CD14-positive monocyte (primary cell): Measurements from ENCODE around the gene CCDC188. TPM values are rescaled to one million over a fixed set of nuclear protein-coding genes. Genes with fewer than 3 reads are reported as not detected.

Experiments
- DNase-seq, 3 donors: peaks; one replicate each; pipeline ENCODE4 v3.0.0-alpha.2; 2011 to 2022
- H2AFZ ChIP-seq: 2 replicates; pipeline ENCODE4 v1.6.0; 2012; ENCODE audit warnings: mild to moderate bottlenecking, low read depth, low read length, inconsistent platforms; ENCODE audit not compliant: insufficient read depth, poor library complexity, severe bottlenecking
- H3K27ac ChIP-seq, 2 donors: 1 replicate in 1 of 2; 2 replicates in 1 of 2; pipeline ENCODE4 v1.5.1; 2012 to 2013; ENCODE audit warnings: low read length in 2 of 2, control low read depth in 1 of 2, inconsistent platforms in 1 of 2, low read depth in 1 of 2, mild to moderate bottlenecking in 1 of 2
- H3K27me3 ChIP-seq, 2 donors: one replicate each; pipeline versions ENCODE4 v1.6.0 to v1.6.1; 2011 to 2013; ENCODE audit warnings: low read length in 2 of 2; ENCODE audit not compliant: control insufficient read depth in 2 of 2, insufficient read depth in 2 of 2
- H3K36me3 ChIP-seq, 2 donors: replicated peaks in 1 of 2; 1 replicate in 1 of 2; 2 replicates in 1 of 2; pipeline versions ENCODE4 v1.5.1 to v1.6.1; 2012 to 2013; ENCODE audit warnings: low read length in 2 of 2, control low read depth in 1 of 2, inconsistent platforms in 1 of 2, mild to moderate bottlenecking in 1 of 2; ENCODE audit not compliant: insufficient read depth in 2 of 2, control insufficient read depth in 1 of 2
- H3K4me1 ChIP-seq, 2 donors: 1 replicate in 1 of 2; 2 replicates in 1 of 2; pipeline versions ENCODE4 v1.5.1 to v1.6.1; 2012 to 2013; ENCODE audit warnings: low read length in 2 of 2, control low read depth in 1 of 2, inconsistent platforms in 1 of 2, mild to moderate bottlenecking in 1 of 2, moderate library complexity in 1 of 2; ENCODE audit not compliant: insufficient read depth in 2 of 2, control insufficient read depth in 1 of 2
- H3K4me2 ChIP-seq: replicated peaks from 2 replicates; pipeline ENCODE3; 2012; ENCODE audit warnings: low read length, moderate library complexity, mild to moderate bottlenecking; ENCODE audit not compliant: poor library complexity, severe bottlenecking; ENCODE audit errors: extremely low read depth
- H3K4me3 ChIP-seq, 3 experiments: fragments of 200-600 bp in 1 of 3; sonication (generic) in 1 of 3; replicated peaks in 1 of 3; 1 replicate in 2 of 3; 2 replicates in 1 of 3; pipeline ENCODE4 v1.5.1; 2011 to 2013; ENCODE audit warnings: low read length in 3 of 3, mild to moderate bottlenecking in 3 of 3, control low read depth in 2 of 3, low read depth in 2 of 3, inconsistent platforms in 1 of 3, moderate library complexity in 1 of 3
- H3K79me2 ChIP-seq: 2 replicates; pipeline ENCODE4 v1.6.0; 2012; ENCODE audit warnings: mild to moderate bottlenecking, control low read depth, inconsistent platforms, low read length, moderate library complexity; ENCODE audit not compliant: insufficient read depth
- H3K9ac ChIP-seq: 2 replicates; pipeline ENCODE4 v1.6.0; 2017; ENCODE audit warnings: low read length, mild to moderate bottlenecking; ENCODE audit not compliant: insufficient read depth, poor library complexity, severe bottlenecking
- H3K9me3 ChIP-seq, 2 donors: replicated peaks in 1 of 2; 1 replicate in 1 of 2; 2 replicates in 1 of 2; pipeline versions ENCODE4 v1.5.1 to v1.6.1; 2012 to 2013; ENCODE audit warnings: low read length in 2 of 2, control low read depth in 1 of 2; ENCODE audit not compliant: control insufficient read depth in 1 of 2, insufficient read depth in 1 of 2
- H4K20me1 ChIP-seq: 2 replicates; pipeline ENCODE4 v1.6.0; 2012; ENCODE audit warnings: mild to moderate bottlenecking, low read length, control low read depth, moderate library complexity; ENCODE audit not compliant: insufficient read depth
- H3K27ac Mint-ChIP-seq, 7 donors: one replicate each; pipeline ENCODE4 v1.8.0; 2020; ENCODE audit warnings: mild to moderate bottlenecking in 7 of 7, mixed read lengths in 7 of 7, moderate library complexity in 6 of 7, inconsistent platforms in 2 of 7
- H3K27me3 Mint-ChIP-seq, 3 donors: one replicate each; pipeline ENCODE4 v1.8.0; 2021 to 2022; ENCODE audit warnings: low read depth in 3 of 3, mild to moderate bottlenecking in 3 of 3, mixed read lengths in 3 of 3, moderate library complexity in 3 of 3, inconsistent platforms in 1 of 3
- H3K36me3 Mint-ChIP-seq, 2 donors: one replicate each; pipeline ENCODE4 v1.8.0; 2020; ENCODE audit warnings: mixed read lengths in 2 of 2, inconsistent platforms in 1 of 2, mild to moderate bottlenecking in 1 of 2
- H3K4me1 Mint-ChIP-seq: one replicate; pipeline ENCODE4 v1.8.0; 2020; ENCODE audit warnings: mild to moderate bottlenecking, mixed read lengths
- H3K4me3 Mint-ChIP-seq, 2 donors: one replicate each; pipeline ENCODE4 v1.8.0; 2020; ENCODE audit warnings: mild to moderate bottlenecking in 2 of 2, mixed read lengths in 2 of 2, moderate library complexity in 1 of 2
- H3K9me3 Mint-ChIP-seq, 7 donors: one replicate each; pipeline ENCODE4 v1.8.0; 2020 to 2022; ENCODE audit warnings: mixed read lengths in 7 of 7, mild to moderate bottlenecking in 6 of 7, moderate library complexity in 6 of 7, inconsistent platforms in 2 of 7
- WGBS: methylation state at CpG from one replicate; pipeline ENCODE4 v1.1.5; 2013; ENCODE audit warnings: missing lambda C conversion rate; ENCODE audit not compliant: insufficient coverage; 5-methylcytosine and 5-hydroxymethylcytosine counted together
- intact Hi-C, 2 donors: fragments of 100-400 bp; cut with micrococcal nuclease; formaldehyde crosslinking; loops; one replicate each; pipeline versions ENCODE4 v1.15.0 to v1.15.1; 2023
- polyA plus RNA-seq, 3 donors: library from polyadenylated mRNA; depleted of rRNA in 1 of 3; unstranded in 2 of 3; stranded (reverse) in 1 of 3; fragments of 300-500 nt in 2 of 3; fragments of >200 nt in 1 of 3; fragmentation: Illumina TruSeq in 2 of 3; gene quantifications; 1 replicate in 2 of 3; 2 replicates in 1 of 3; pipeline ENCODE4 v1.2.3, GENCODE V29; 2012 to 2021
- TF ChIP-seq, protein P1 (sequence below): fragments of 200-600 bp; IDR thresholded peaks from one replicate; pipeline ENCODE4 v1.8.0; 2022; ENCODE audit warnings: antibody characterized with exemption, mild to moderate bottlenecking

Gene CCDC188
- polyA plus RNA-seq, 3 donors, result 0.15 TPM; not detected in 2

DNA sequence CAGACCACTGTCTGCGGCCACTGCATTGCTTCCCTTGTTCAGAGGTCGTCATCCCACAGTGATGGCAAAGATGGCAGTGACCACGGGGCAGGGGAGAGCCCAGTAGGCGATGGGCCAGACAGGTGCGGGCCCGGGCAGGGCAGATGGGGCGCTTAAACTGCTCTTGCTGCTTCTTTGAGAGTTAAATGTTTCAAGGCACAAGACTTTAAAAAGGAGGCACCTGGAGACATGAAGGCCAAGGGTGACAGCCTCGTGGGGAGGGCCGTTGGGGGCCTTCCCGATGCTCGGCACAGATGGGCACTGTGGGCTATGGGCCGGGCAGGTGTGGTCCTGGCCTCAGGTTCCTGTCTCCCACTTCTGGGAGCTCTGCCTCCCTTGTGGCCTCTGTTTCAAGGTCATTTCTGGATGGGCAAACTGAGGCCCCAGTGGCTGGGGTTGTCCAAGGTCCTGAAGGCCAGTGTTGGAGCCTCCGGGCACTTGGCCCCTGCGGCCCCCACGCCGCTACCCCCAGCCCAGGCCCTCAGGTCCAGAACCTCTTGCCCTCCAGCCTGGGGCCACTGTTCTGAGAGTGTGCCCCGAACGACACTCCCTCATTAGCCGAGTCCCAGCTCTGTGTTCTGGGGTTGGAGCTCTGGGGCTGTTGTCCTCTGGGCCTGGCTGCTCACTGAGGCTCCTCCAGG, 16.9 kb upstream of the CCDC188 start:
- no peak overlapping the region for H2AFZ ChIP-seq
- H3K4me1 ChIP-seq, result no peaks in the 10 kb centered on the region
- TF ChIP-seq, protein P1, sequence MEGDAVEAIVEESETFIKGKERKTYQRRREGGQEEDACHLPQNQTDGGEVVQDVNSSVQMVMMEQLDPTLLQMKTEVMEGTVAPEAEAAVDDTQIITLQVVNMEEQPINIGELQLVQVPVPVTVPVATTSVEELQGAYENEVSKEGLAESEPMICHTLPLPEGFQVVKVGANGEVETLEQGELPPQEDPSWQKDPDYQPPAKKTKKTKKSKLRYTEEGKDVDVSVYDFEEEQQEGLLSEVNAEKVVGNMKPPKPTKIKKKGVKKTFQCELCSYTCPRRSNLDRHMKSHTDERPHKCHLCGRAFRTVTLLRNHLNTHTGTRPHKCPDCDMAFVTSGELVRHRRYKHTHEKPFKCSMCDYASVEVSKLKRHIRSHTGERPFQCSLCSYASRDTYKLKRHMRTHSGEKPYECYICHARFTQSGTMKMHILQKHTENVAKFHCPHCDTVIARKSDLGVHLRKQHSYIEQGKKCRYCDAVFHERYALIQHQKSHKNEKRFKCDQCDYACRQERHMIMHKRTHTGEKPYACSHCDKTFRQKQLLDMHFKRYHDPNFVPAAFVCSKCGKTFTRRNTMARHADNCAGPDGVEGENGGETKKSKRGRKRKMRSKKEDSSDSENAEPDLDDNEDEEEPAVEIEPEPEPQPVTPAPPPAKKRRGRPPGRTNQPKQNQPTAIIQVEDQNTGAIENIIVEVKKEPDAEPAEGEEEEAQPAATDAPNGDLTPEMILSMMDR, result no peak
- DNase-seq, result no peak
- no peak overlapping the region for H3K4me3 Mint-ChIP-seq
- H3K9me3 ChIP-seq, result no peaks in the 10 kb centered on the region
- H3K36me3 Mint-ChIP-seq, result no peaks in the 10 kb centered on the region
- H3K4me1 Mint-ChIP-seq, result no peaks in the 10 kb centered on the region
- H3K27me3 Mint-ChIP-seq, result peaks cover 1 to 3% (median 2%) of the 10 kb centered on the region in 3 donors
- intact Hi-C loops, result no loop called here
- peaks cover 0 to 5% (median 0%) of the 10 kb centered on the region in 7 donors for H3K9me3 Mint-ChIP-seq
- no peaks in the 10 kb centered on the region for H3K36me3 ChIP-seq
- no peak overlapping the region for H3K4me3 ChIP-seq
- no peaks in the 10 kb centered on the region for H3K27me3 ChIP-seq
- no peak overlapping the region for H3K27ac Mint-ChIP-seq
- H4K20me1 ChIP-seq, result no peaks in the 10 kb centered on the region
- no peak overlapping the region for H3K9ac ChIP-seq
- WGBS, result 87% methylated on average over 13 of the region's 19 CpGs
- no peak overlapping the region for H3K4me2 ChIP-seq
- no peak overlapping the region for H3K27ac ChIP-seq
- no peaks in the 10 kb centered on the region for H3K79me2 ChIP-seq

DNA sequence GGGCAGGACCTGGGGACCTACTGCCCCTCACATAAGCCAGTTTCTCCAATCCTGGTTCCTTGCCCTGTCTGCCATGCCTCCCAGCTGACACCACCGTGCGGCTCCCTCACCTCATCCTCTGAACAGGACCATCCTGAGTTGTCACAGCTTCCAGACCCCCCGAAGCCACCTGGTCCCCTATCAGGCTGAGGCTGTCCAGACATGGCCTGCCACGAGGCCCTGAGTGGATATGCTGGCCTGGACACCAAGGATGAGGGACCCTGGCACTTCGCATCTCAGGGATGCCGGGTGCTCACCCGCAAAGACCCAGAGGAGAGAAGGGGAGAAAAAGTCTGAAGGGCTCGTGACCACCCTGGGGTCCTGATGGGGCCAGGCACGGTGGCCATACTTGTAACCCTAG, 15.8 kb upstream of the CCDC188 start:
- Mint-ChIP-seq H3K4me1 (no peaks in the 10 kb centered on the region), H3K27ac (no peak overlapping the region), H3K36me3 (no peaks in the 10 kb centered on the region), H3K27me3 (peaks cover 1 to 3% (median 2%) of the 10 kb centered on the region in 3 donors), H3K4me3 (no peak overlapping the region), H3K9me3 (peaks cover 0 to 5% (median 2%) of the 10 kb centered on the region in 7 donors)
- Histone ChIP-seq H3K9ac (no peak overlapping the region), H3K36me3 (no peaks in the 10 kb centered on the region), H3K79me2 (no peaks in the 10 kb centered on the region), H3K4me1 (no peaks in the 10 kb centered on the region), H3K27ac (no peak overlapping the region), H3K4me3 (no peak overlapping the region), H3K4me2 (no peak overlapping the region), H2AFZ (no peak overlapping the region), H3K9me3 (no peaks in the 10 kb centered on the region), H4K20me1 (no peaks in the 10 kb centered on the region), H3K27me3 (no peaks in the 10 kb centered on the region)
- 96% methylated on average over 9 of the region's 9 CpGs for WGBS
- TF ChIP-seq, protein P1, result no peak
- intact Hi-C loops, result no loop called here
- no peak for DNase-seq
